K562 (cell line): Measurements from ENCODE around the gene NRROS. TPM values are rescaled to one million over a fixed set of nuclear protein-coding genes. Genes with fewer than 3 reads are reported as not detected.

Experiments
- ATAC-seq: fragments of 200-7000 bp; cut with Tn5 transposase; 3 replicates; pipeline ENCODE4 v1.9.1; 2020; ENCODE audit warnings: moderate library complexity
- BruUV-seq: library from RNA; stranded (reverse); fragments of 400-500 nt; replicated peaks from 2 replicates; lab custom pipeline; 2021; lab: Mats Ljungman, UMichigan
- CTCF ChIA-PET: fragments of 300-600 bp; formaldehyde crosslinking; extraction: SDS; loops from one replicate; lab custom pipeline; 2021; ENCODE audit warnings: low intra/inter-chr PET ratio; lab: Yijun Ruan, JAX
- POLR2A ChIA-PET: fragments of 300-600, 350-650 bp; sonication (Branson Sonifier 250); formaldehyde crosslinking; extraction: SDS; loops from one replicate; lab custom pipeline; 2021; ENCODE audit warnings: antibody characterized with exemption, inconsistent platforms; lab: Yijun Ruan, JAX
- DNase-seq, 4 experiments: peaks; one replicate each; pipeline versions ENCODE4 v3.0.0 to v3.0.0-alpha.2; 2011 to 2018; ENCODE audit warnings: low spot score in 3 of 4, mixed read lengths in 3 of 4; ENCODE audit errors: extremely low read depth in 1 of 4
- FAIRE-seq: peaks from 2 replicates; lab custom pipeline; 2011; peaks lifted over from hg19 to GRCh38; lab: Jason Lieb, UNC
- H2AFZ ChIP-seq: 2 replicates; pipeline ENCODE4 v1.6.0; 2011; ENCODE audit warnings: low read depth, low read length, control low read depth, inconsistent platforms
- H3K27ac ChIP-seq: fragments of 200-600 bp; 3 replicates; pipeline ENCODE4 v1.8.0; 2011; ENCODE audit warnings: low read depth, mild to moderate bottlenecking, control low read depth, inconsistent platforms, low read length, moderate library complexity, mixed read lengths; ENCODE audit errors: extremely low read depth
- H3K27me3 ChIP-seq, 2 experiments: fragments of 300-600 bp in 1 of 2; 2 replicates in 1 of 2; 3 replicates in 1 of 2; pipeline versions ENCODE4 v1.6.0 to v1.8.0; 2011; ENCODE audit warnings: inconsistent platforms in 2 of 2, low read length in 2 of 2, mild to moderate bottlenecking in 1 of 2, mixed read lengths in 1 of 2, moderate library complexity in 1 of 2; ENCODE audit not compliant: control insufficient read depth in 2 of 2, insufficient read depth in 2 of 2
- H3K36me3 ChIP-seq: fragments of 300-600 bp; 3 replicates; pipeline ENCODE4 v1.8.0; 2011; ENCODE audit warnings: mild to moderate bottlenecking, low read length, inconsistent platforms; ENCODE audit not compliant: control insufficient read depth, insufficient read depth
- H3K4me1 ChIP-seq, 2 experiments: fragments of 200-600 bp in 1 of 2; replicated peaks in 1 of 2; 2 replicates in 1 of 2; 3 replicates in 1 of 2; pipeline versions ENCODE4 v1.5.1 to v1.8.0; 2011; ENCODE audit warnings: inconsistent platforms in 2 of 2, low read length in 2 of 2, mild to moderate bottlenecking in 1 of 2, mixed read lengths in 1 of 2, moderate library complexity in 1 of 2; ENCODE audit not compliant: control insufficient read depth in 2 of 2, insufficient read depth in 2 of 2
- H3K4me2 ChIP-seq: 2 replicates; pipeline ENCODE4 v1.6.1; 2011; ENCODE audit warnings: low read length, control low read depth, inconsistent platforms, mixed read lengths; ENCODE audit not compliant: insufficient read depth
- H3K4me3 ChIP-seq: fragments of 200-600 bp; sonication (generic), shearing (Covaris generic); 2 replicates; pipeline ENCODE4 v1.5.1; 2016; ENCODE audit warnings: control low read depth, inconsistent platforms
- H3K79me2 ChIP-seq: fragments of 200-600 bp; 3 replicates; pipeline ENCODE4 v1.8.0; 2011; ENCODE audit warnings: low read length, inconsistent platforms; ENCODE audit not compliant: control insufficient read depth, insufficient read depth
- H3K9ac ChIP-seq, 2 experiments: 2 replicates each; pipeline versions ENCODE4 v1.6.0 to v1.6.1; 2011; ENCODE audit warnings: low read depth in 2 of 2, low read length in 2 of 2, control low read depth in 1 of 2, inconsistent platforms in 1 of 2, mild to moderate bottlenecking in 1 of 2, mixed read lengths in 1 of 2; ENCODE audit not compliant: insufficient read depth in 1 of 2
- H3K9me1 ChIP-seq: one replicate; pipeline ENCODE4 v1.6.0; 2011; ENCODE audit warnings: inconsistent platforms, mild to moderate bottlenecking, low read length, moderate library complexity; ENCODE audit not compliant: control insufficient read depth, insufficient read depth
- H3K9me3 ChIP-seq: replicated peaks from 2 replicates; pipeline ENCODE4 v1.5.1; 2011; ENCODE audit warnings: low read depth, low read length, inconsistent platforms; ENCODE audit not compliant: control insufficient read depth, insufficient read depth
- H4K20me1 ChIP-seq: replicated peaks from 2 replicates; pipeline ENCODE4 v1.6.1; 2011; ENCODE audit warnings: low read length, inconsistent platforms, mixed read lengths; ENCODE audit not compliant: control insufficient read depth, insufficient read depth
- IFI16 ChIP-seq: fragments of 250-450 bp; sonication (Bioruptor Pico); IDR thresholded peaks from 2 replicates; pipeline ENCODE4 v2.1.2; 2022; ENCODE audit warnings: mild to moderate bottlenecking, inconsistent platforms
- NFIC ChIP-seq: fragments of 450-650 bp; IDR thresholded peaks from 2 replicates; pipeline ENCODE4 v1.6.1; 2017; ENCODE audit warnings: mild to moderate bottlenecking, inconsistent platforms
- SREBF2 ChIP-seq: sonication (generic); formaldehyde crosslinking; IDR thresholded peaks from 2 replicates; pipeline ENCODE4 v1.4.0; 2020; ENCODE audit warnings: mild to moderate bottlenecking, missing genetic modification reagents
- WGBS: fragments of 100-300 bp; shearing (Covaris generic); methylation state at CpG from one replicate; pipeline ENCODE4 v1.1.6; 2016; ENCODE audit warnings: low coverage, mixed read lengths; ENCODE audit not compliant: insufficient coverage; ENCODE audit errors: missing lambda C conversion rate; 5-methylcytosine and 5-hydroxymethylcytosine counted together
- in situ Hi-C: fragments of 300-500 bp; cut with MboI; formaldehyde crosslinking; loops from 4 replicates; pipeline ENCODE4 v1.15.0; 2018; ENCODE audit warnings: inconsistent platforms, mixed read lengths
- intact Hi-C: fragments of 100-400 bp; cut with micrococcal nuclease; formaldehyde crosslinking; loops from 2 replicates; pipeline ENCODE4 v1.14.2; 2022
- polyA plus RNA-seq, 8 experiments: library from polyadenylated mRNA; depleted of rRNA in 4 of 8; stranded (reverse) in 5 of 8; unstranded in 3 of 8; fragments of >200 nt; fragmentation: Nextera tagmentation in 2 of 8; fragmentation: Illumina TruSeq in 1 of 8; extraction: Ambion mirVana in 2 of 8; extraction: Trizol in 1 of 8; gene quantifications; 2 replicates each; pipeline versions ENCODE4 v1.2.1 to v1.2.3, GENCODE V29; 2011 to 2014; ENCODE audit warnings: inconsistent platforms in 1 of 8, missing spikeins in 1 of 8
- total RNA-seq, 7 experiments: library from RNA; depleted of rRNA in 6 of 7; stranded (reverse); fragments of >200 nt in 6 of 7; fragmentation: Illumina TruSeq in 2 of 7; extraction: Trizol in 2 of 7; gene quantifications; 2 replicates each; pipeline versions ENCODE4 v1.2.1 to v1.2.3, GENCODE V29; 2011 to 2021; ENCODE audit warnings: low replicate concordance in 1 of 7
- TF ChIP-seq, protein P1 (sequence below), 2 experiments: fragments of 450-650 bp; conservative IDR thresholded peaks; 2 replicates each; pipeline ENCODE4 v1.6.1; 2017; ENCODE audit warnings: mild to moderate bottlenecking in 2 of 2, moderate library complexity in 2 of 2

The NRROS gene
- total and polyA plus RNA-seq, 9 of the 15 experiments (the other 6 are each of a cell fraction or from before 2014, with no cell fraction given), result 0.34 to 13.8 (median 3.8) TPM

DNA sequence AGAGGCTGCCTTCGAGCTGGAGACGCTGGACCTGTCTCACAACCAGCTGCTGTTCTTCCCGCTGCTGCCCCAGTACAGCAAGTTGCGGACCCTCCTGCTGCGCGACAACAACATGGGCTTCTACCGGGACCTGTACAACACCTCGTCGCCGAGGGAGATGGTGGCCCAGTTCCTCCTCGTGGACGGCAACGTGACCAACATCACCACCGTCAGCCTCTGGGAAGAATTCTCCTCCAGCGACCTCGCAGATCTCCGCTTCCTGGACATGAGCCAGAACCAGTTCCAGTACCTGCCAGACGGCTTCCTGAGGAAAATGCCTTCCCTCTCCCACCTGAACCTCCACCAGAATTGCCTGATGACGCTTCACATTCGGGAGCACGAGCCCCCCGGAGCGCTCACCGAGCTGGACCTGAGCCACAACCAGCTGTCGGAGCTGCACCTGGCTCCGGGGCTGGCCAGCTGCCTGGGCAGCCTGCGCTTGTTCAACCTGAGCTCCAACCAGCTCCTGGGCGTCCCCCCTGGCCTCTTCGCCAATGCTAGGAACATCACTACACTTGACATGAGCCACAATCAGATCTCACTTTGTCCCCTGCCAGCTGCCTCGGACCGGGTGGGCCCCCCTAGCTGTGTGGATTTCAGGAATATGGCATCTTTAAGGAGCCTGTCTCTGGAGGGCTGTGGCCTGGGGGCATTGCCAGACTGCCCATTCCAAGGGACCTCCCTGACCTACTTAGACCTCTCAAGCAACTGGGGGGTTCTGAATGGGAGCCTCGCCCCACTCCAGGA is 21.1 kb downstream of the NRROS start:
- intact Hi-C loops, result no loop called here
- TF ChIP-seq IFI16 (no peak), NFIC (peak; percentile 55), SREBF2 (no peak)
- TF ChIP-seq, protein P1, sequence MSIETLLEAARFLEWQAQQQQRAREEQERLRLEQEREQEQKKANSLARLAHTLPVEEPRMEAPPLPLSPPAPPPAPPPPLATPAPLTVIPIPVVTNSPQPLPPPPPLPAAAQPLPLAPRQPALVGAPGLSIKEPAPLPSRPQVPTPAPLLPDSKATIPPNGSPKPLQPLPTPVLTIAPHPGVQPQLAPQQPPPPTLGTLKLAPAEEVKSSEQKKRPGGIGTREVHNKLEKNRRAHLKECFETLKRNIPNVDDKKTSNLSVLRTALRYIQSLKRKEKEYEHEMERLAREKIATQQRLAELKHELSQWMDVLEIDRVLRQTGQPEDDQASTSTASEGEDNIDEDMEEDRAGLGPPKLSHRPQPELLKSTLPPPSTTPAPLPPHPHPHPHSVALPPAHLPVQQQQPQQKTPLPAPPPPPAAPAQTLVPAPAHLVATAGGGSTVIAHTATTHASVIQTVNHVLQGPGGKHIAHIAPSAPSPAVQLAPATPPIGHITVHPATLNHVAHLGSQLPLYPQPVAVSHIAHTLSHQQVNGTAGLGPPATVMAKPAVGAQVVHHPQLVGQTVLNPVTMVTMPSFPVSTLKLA (conservative IDR thresholded peaks at IDR 0.05), result no peak
- ChIA-PET POLR2A (interaction anchor here (0.5 to 0.8 kb wide), 5 partner anchors 10 to 560 kb away, joined by 3 read pairs; no protein-coding TSS in a partner anchor), CTCF (no interaction called here)
- WGBS, result 92% methylated on average over 24 of the region's 32 CpGs
- Histone ChIP-seq H3K4me3 (no peak overlapping the region), H4K20me1 (no peaks in the 10 kb centered on the region), H2AFZ (no peak overlapping the region), H3K27ac (no peak overlapping the region), H3K27me3 (no peaks in the 10 kb centered on the region), H3K9ac (peak overlapping the region in 1 of 2 experiments; percentile 61; a peak in 2 of 4 replicates), H3K79me2 (no peaks in the 10 kb centered on the region), H3K9me1 (no peaks in the 10 kb centered on the region), H3K36me3 (peaks cover 42% of the 10 kb centered on the region), H3K4me2 (no peak overlapping the region), H3K4me1 (peaks cover 15 to 35% of the 10 kb centered on the region in 2 experiments), H3K9me3 (no peaks in the 10 kb centered on the region)
- DNase-seq, result no peak
- no TSS peak for BruUV-seq
- FAIRE-seq, result no peak
- in situ Hi-C loops, result no loop called here
- no peak for ATAC-seq
